ENCODE data around the gene KCNG2.

- TF ChIP-seq CTCF (IDR thresholded peaks at IDR 0.05) (no peak), POLR2A (IDR thresholded peaks at IDR 0.05) (no peak)
These were observed 146.5 kb downstream of the KCNG2 start for GRCh38 chr18:79944126-79944731.
